Esophagus squamous epithelium (tissue), 5 donors: ENCODE data around the gene GATAD2A. TPM values are rescaled to one million over a fixed set of nuclear protein-coding genes. Genes with fewer than 3 reads are reported as not detected.

ENCODE experiments used
- DNase-seq: peaks from one replicate; lab custom pipeline; 2025; lab: John Stamatoyannopoulos, UW
- H3K27ac ChIP-seq, 4 donors: fragments of 200-600 bp; sonication (generic); one replicate each; pipeline ENCODE4 v1.5.1; 2016 to 2019; ENCODE audit warnings: mild to moderate bottlenecking in 1 of 4
- H3K27me3 ChIP-seq, 4 donors: fragments of 200-600 bp; sonication (generic); 1 replicate in 3 of 4; 2 replicates in 1 of 4; pipeline versions ENCODE4 v1.5.1 to v1.6.0; 2017 to 2021; ENCODE audit warnings: antibody characterized with exemption in 1 of 4
- H3K36me3 ChIP-seq, 3 donors: fragments of 200-600 bp; sonication (generic); one replicate each; pipeline ENCODE4 v1.5.1; 2016 to 2019
- H3K4me1 ChIP-seq, 3 donors: fragments of 200-600 bp; sonication (generic); one replicate each; pipeline ENCODE4 v1.5.1; 2017 to 2019
- H3K4me3 ChIP-seq, 4 donors: fragments of 200-600 bp; sonication (generic); 1 replicate in 3 of 4; 2 replicates in 1 of 4; pipeline ENCODE4 v1.5.1; 2016 to 2019; ENCODE audit warnings: mild to moderate bottlenecking in 2 of 4, moderate library complexity in 1 of 4
- H3K9me3 ChIP-seq, 3 donors: fragments of 200-600 bp; sonication (generic); one replicate each; pipeline ENCODE4 v1.5.1; 2016 to 2019
- POLR2A ChIP-seq, 4 donors: fragments of 450-650 bp; IDR thresholded peaks; one replicate each; pipeline ENCODE4 v1.6.1; 2017; ENCODE audit warnings: antibody characterized with exemption in 4 of 4, mild to moderate bottlenecking in 4 of 4, moderate library complexity in 3 of 4
- WGBS, 2 donors: methylation state at CpG; one replicate each; pipeline ENCODE4 v1.1.5; 2018; 5-methylcytosine and 5-hydroxymethylcytosine counted together
- intact Hi-C: fragments of 100-400 bp; cut with DNase I; formaldehyde crosslinking; loops from one replicate; pipeline ENCODE4 v1.15.0; 2022
- total RNA-seq, 4 donors: library from RNA; depleted of rRNA; stranded (reverse); fragments of >200 nt; gene quantifications; one replicate each; pipeline ENCODE4 v1.1.0, GENCODE V29; 2016
- TF ChIP-seq, protein P1 (sequence below), 6 experiments: fragments of 450-650 bp in 4 of 6; fragments of 200-600 bp in 2 of 6; sonication (generic) in 2 of 6; IDR thresholded peaks; one replicate each; pipeline ENCODE4 v1.5.1; 2016 to 2019; ENCODE audit warnings: antibody characterized with exemption in 6 of 6, mild to moderate bottlenecking in 4 of 6, moderate library complexity in 4 of 6
- donor health status: DM: yes; HTN: yes; CAD: no.

The GATAD2A gene
- total RNA-seq, 4 donors from 2014 or later, result 39.7 to 81.4 (median 41.6) TPM

DNA sequence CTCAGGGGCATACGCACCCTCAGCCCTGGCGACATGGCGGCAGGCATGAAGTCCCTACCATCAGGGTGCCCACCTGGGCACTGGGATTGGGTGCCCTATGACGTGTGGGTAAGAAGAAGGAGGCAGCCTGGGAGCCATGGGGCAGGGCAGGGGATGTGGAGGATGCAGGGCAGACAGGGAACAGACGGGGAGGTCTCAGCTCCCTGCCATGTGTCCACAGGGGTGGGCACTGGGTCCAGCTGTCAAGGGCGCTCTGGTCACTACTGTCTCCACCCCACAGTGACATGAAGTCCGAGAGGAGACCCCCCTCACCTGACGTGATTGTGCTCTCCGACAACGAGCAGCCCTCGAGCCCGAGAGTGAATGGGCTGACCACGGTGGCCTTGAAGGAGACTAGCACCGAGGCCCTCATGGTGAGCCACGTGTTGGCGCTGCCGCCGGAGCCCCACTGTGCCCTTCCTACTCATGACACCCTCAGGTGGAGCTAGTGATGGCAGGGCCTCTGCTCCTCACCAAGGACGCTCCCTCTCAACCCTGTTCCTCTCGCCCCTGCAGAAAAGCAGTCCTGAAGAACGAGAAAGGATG lies 86.6 kb downstream of the GATAD2A start:
- DNase-seq, result no peak
- Histone ChIP-seq H3K27me3 (no peaks in the 10 kb centered on the region), H3K4me1 (peaks cover 29 to 39% (median 36%) of the 10 kb centered on the region in 3 donors), H3K27ac (no peak overlapping the region), H3K36me3 (peaks cover 21 to 57% (median 40%) of the 10 kb centered on the region in 3 donors), H3K4me3 (no peak overlapping the region), H3K9me3 (no peaks in the 10 kb centered on the region)
- 90 to 97% methylated on average over 11 to 15 of the region's 21 CpGs for WGBS, 2 donors
- TF ChIP-seq POLR2A (IDR thresholded peaks at IDR 0.05), result no peak
- TF ChIP-seq, protein P1, sequence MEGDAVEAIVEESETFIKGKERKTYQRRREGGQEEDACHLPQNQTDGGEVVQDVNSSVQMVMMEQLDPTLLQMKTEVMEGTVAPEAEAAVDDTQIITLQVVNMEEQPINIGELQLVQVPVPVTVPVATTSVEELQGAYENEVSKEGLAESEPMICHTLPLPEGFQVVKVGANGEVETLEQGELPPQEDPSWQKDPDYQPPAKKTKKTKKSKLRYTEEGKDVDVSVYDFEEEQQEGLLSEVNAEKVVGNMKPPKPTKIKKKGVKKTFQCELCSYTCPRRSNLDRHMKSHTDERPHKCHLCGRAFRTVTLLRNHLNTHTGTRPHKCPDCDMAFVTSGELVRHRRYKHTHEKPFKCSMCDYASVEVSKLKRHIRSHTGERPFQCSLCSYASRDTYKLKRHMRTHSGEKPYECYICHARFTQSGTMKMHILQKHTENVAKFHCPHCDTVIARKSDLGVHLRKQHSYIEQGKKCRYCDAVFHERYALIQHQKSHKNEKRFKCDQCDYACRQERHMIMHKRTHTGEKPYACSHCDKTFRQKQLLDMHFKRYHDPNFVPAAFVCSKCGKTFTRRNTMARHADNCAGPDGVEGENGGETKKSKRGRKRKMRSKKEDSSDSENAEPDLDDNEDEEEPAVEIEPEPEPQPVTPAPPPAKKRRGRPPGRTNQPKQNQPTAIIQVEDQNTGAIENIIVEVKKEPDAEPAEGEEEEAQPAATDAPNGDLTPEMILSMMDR (IDR thresholded peaks at IDR 0.05), result no peak
- intact Hi-C loops, result loop anchor here (5.0 kb wide), 1 partner anchor 125 kb away; no protein-coding TSS in a partner anchor

DNA sequence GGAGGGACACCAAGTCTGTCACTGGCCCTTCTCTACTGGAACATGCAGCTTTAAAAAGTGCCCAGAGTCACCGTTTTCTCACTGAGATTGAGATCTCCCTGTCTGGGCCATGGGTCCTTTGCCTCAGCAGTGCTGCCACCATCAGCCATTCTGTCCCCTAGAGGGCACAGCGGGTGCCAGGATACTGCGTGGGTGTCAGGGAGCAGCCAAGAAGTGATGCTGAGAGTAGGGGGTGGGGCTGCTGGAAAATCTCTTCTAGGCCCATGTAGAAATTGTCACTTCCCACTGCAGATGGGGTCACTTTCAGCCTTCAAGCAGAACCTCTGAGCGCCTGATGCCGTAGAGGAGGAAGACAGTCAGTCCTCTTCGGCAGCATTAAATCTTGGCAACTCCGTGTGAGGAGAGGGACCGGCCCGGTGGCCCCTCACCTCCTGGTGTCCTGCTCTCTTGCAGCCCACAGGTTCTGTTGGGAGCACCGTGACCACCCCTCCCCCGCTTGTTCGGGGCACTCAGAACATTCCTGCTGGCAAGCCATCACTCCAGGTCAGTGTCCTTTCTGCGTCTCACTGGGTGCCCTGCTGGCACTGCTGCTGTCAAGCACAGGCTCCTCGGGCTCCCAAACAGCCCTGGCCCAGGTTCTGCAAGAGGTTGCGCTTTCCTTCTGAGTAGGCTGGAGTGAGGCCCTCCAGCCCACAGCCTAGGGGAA lies 88.5 kb downstream of the GATAD2A start:
- Histone ChIP-seq H3K36me3 (peaks cover 21 to 76% (median 49%) of the 10 kb centered on the region in 3 donors), H3K4me3 (no peak overlapping the region), H3K27ac (no peak overlapping the region), H3K9me3 (no peaks in the 10 kb centered on the region), H3K27me3 (no peaks in the 10 kb centered on the region), H3K4me1 (peaks cover 13 to 20% (median 18%) of the 10 kb centered on the region in 3 donors)
- intact Hi-C loops, result loop anchor here (5.0 kb wide), 1 partner anchor 127 kb away; no protein-coding TSS in a partner anchor
- WGBS, 2 donors, result 85 to 88% methylated on average over 5 of the region's 15 CpGs
- no peak for TF ChIP-seq POLR2A (IDR thresholded peaks at IDR 0.05)
- TF ChIP-seq, protein P1 (IDR thresholded peaks at IDR 0.05), result no peak
- DNase-seq, result no peak

DNA sequence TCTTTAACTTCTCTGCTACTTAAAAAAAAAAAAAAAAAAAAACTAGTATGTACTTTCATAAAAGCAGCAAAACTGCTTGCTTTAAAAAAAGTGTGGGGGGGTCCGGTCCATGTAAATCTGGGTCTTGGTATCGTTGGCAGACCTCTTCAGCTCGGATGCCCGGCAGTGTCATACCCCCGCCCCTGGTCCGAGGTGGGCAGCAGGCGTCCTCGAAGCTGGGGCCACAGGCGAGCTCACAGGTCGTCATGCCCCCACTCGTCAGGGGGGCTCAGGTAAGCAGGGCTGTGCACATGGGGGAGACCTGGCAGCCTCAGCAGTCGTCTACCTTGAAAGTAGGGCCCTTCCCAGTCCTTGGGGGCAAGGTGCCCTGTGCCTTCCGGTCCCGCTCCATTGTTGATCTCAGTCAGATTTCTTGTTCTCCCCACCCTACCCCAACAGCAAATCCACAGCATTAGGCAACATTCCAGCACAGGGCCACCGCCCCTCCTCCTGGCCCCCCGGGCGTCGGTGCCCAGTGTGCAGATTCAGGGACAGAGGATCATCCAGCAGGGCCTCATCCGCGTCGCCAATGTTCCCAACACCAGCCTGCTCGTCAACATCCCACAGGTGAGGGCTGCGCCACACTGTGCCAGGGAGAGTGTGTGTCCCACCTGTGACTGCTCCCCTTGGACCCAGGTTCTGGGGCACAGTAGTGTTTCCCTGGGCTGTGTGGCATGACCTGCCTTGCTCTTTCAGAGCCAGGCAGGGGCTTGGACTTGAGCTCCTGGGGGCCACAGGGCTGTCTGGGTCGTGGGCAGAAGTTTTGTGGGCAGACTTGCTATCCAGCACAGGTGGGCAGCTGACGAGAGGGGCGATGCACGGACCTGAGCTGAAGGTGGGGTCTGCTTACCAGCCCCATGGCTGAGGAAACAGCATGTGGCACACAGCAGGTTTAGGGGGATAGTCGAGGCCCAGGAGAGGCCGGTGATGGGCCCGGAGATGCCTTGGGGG lies 90.4 kb downstream of the GATAD2A start:
- intact Hi-C loops, result no loop called here

DNA sequence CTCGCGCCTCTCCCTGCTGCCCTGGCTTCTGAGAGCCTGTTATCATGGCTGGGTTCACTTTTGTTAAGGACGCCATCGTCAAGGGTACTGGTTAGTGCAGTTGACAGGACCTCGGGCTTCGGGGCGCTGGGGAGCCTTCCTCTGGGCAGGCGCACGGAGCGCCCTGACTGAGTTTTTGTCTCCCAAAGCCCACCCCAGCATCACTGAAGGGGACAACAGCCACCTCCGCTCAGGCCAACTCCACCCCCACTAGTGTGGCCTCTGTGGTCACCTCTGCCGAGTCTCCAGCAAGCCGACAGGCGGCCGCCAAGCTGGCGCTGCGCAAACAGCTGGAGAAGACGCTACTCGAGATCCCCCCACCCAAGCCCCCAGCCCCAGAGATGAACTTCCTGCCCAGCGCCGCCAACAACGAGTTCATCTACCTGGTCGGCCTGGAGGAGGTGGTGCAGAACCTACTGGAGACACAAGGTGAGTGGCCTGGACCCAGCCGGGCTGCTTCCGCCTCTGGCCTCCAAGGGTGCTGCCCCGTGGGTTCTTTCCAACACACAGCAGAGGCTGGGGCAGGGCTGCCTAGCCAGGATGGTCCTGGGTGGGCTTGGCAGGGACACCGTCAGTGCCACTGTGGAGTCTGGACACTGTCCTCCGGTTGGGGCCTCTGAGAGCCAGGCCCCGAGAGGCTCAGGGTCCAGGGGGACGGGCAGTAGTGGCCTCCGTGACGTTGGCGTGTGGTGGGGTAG lies 92.9 kb downstream of the GATAD2A start:
- Histone ChIP-seq H3K9me3 (no peaks in the 10 kb centered on the region), H3K4me3 (no peak overlapping the region), H3K4me1 (no peaks in the 10 kb centered on the region), H3K27me3 (no peaks in the 10 kb centered on the region), H3K27ac (no peak overlapping the region), H3K36me3 (peaks cover 34 to 100% (median 79%) of the 10 kb centered on the region in 3 donors)
- intact Hi-C loops, result no loop called here
- no peak for DNase-seq
- TF ChIP-seq POLR2A (IDR thresholded peaks at IDR 0.05), result no peak
- TF ChIP-seq, protein P1 (IDR thresholded peaks at IDR 0.05), result no peak
- 92 to 95% methylated on average over 4 to 13 of the region's 33 CpGs for WGBS, 2 donors

More for the DNA sequence above, 90.4 kb downstream of the GATAD2A start:
- no peak for DNase-seq
- H3K9me3 ChIP-seq, result no peaks in the 10 kb centered on the region
- TF ChIP-seq, protein P1 (IDR thresholded peaks at IDR 0.05), result no peak
- TF ChIP-seq POLR2A (IDR thresholded peaks at IDR 0.05), result no peak
- H3K4me1 ChIP-seq, result peaks cover 0 to under 1% (median 0%) of the 10 kb centered on the region in 3 donors
- peaks cover 21 to 95% (median 68%) of the 10 kb centered on the region in 3 donors for H3K36me3 ChIP-seq
- no peak overlapping the region for H3K4me3 ChIP-seq
- WGBS, 2 donors, result 89 to 91% methylated on average over 15 to 22 of the region's 30 CpGs
- H3K27ac ChIP-seq, result no peak overlapping the region
- no peaks in the 10 kb centered on the region for H3K27me3 ChIP-seq
